ENCODE measurements around the gene SMPD2.

DNA sequence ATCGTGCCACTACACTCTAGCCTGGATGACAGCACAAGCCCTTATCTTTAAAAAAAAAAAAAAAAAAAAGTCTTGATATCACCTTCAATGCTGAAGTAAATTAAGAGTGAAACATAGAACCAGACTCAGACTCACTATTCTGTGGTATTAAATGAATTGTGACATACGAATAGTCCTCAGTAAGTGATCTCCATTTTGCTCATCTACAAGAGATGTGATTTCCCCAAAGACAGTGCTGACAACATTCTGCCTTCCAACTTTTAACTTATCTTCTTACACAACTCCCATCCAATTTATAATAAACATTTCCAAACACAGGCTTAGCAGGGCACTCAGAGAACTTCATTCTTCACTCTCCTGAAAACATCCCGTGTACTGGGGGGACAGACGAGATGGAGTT, 34.5 kb downstream of the SMPD2 start:
- TF ChIP-seq, protein P1, sequence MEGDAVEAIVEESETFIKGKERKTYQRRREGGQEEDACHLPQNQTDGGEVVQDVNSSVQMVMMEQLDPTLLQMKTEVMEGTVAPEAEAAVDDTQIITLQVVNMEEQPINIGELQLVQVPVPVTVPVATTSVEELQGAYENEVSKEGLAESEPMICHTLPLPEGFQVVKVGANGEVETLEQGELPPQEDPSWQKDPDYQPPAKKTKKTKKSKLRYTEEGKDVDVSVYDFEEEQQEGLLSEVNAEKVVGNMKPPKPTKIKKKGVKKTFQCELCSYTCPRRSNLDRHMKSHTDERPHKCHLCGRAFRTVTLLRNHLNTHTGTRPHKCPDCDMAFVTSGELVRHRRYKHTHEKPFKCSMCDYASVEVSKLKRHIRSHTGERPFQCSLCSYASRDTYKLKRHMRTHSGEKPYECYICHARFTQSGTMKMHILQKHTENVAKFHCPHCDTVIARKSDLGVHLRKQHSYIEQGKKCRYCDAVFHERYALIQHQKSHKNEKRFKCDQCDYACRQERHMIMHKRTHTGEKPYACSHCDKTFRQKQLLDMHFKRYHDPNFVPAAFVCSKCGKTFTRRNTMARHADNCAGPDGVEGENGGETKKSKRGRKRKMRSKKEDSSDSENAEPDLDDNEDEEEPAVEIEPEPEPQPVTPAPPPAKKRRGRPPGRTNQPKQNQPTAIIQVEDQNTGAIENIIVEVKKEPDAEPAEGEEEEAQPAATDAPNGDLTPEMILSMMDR (IDR thresholded peaks at IDR 0.05): no peak
- TF ChIP-seq POLR2AphosphoS5 (IDR thresholded peaks at IDR 0.05; ENCODE audit: low read depth, low read length) (no peak), SIN3A (IDR thresholded peaks at IDR 0.05; ENCODE audit: borderline replicate concordance, insufficient read depth, low read depth, low read length) (no peak)
- TF ChIP-seq, protein P2, sequence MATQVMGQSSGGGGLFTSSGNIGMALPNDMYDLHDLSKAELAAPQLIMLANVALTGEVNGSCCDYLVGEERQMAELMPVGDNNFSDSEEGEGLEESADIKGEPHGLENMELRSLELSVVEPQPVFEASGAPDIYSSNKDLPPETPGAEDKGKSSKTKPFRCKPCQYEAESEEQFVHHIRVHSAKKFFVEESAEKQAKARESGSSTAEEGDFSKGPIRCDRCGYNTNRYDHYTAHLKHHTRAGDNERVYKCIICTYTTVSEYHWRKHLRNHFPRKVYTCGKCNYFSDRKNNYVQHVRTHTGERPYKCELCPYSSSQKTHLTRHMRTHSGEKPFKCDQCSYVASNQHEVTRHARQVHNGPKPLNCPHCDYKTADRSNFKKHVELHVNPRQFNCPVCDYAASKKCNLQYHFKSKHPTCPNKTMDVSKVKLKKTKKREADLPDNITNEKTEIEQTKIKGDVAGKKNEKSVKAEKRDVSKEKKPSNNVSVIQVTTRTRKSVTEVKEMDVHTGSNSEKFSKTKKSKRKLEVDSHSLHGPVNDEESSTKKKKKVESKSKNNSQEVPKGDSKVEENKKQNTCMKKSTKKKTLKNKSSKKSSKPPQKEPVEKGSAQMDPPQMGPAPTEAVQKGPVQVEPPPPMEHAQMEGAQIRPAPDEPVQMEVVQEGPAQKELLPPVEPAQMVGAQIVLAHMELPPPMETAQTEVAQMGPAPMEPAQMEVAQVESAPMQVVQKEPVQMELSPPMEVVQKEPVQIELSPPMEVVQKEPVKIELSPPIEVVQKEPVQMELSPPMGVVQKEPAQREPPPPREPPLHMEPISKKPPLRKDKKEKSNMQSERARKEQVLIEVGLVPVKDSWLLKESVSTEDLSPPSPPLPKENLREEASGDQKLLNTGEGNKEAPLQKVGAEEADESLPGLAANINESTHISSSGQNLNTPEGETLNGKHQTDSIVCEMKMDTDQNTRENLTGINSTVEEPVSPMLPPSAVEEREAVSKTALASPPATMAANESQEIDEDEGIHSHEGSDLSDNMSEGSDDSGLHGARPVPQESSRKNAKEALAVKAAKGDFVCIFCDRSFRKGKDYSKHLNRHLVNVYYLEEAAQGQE (IDR thresholded peaks at IDR 0.05; ENCODE audit: insufficient read depth in 1 of 2, low read depth in 2 of 2, low read length in 1 of 2): no peak
